ENCODE data around the gene IMMP2L. TPM values are rescaled to one million over a fixed set of nuclear protein-coding genes. Genes with fewer than 3 reads are reported as not detected.
A peak's percentile ranks its signal among the peaks of the same experiment; 100 is the strongest.

The IMMP2L gene
- total RNA-seq, 1 experiment from 2014 or later, result 8.6 TPM

DNA sequence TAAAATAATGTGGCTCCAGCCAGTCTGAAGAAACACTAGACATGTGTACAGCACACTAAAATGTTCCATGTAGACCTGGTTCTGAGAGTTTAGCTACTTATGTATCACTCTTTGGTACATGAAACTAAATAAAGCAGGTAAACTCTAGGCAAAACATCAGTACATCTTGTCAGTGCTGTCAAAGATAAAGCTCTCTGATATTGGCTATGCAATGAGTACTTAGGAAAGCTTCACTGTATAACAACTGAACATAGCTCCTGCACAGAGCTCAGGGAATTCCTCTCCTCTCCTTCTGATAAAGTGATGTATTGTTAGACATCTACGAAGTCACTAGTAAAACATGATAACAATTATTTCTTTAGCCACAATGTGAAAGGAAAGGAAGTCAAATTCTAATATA lies 467.9 kb downstream of the IMMP2L start:
- H3K4me3 ChIP-seq (ENCODE audit: low read length), result no peak overlapping the region
- ChIA-PET POLR2A (ENCODE audit: unreplicated experiment) (no interaction called here), CTCF (interaction anchor here (0.5 kb wide), 1 partner anchor 404 kb away, joined by 5 read pairs; no protein-coding TSS in a partner anchor)
- H3K9ac ChIP-seq (ENCODE audit: low read length), result no peak overlapping the region
- H3K27ac ChIP-seq (ENCODE audit: low read length), result no peak overlapping the region
- DNase-seq, result no peak
- H3K9me3 ChIP-seq (ENCODE audit: low read length), result no peaks in the 10 kb centered on the region
- no peaks in the 10 kb centered on the region for H3K79me2 ChIP-seq (ENCODE audit: low read length)
- intact Hi-C loops (cut with micrococcal nuclease), result loop anchor here (5.0 to 10.0 kb wide), 5 partner anchors 223 to 1090 kb away; partner anchors contain the start of gene IMMP2L
- no peak overlapping the region for H2AFZ ChIP-seq (ENCODE audit: low read length)
- H3K4me2 ChIP-seq (ENCODE audit: low read length), result no peak overlapping the region
- H3K4me1 ChIP-seq (ENCODE audit: insufficient read depth, low read length), result peaks cover 40% of the 10 kb centered on the region
- ATAC-seq, result no peak
- no peaks in the 10 kb centered on the region for H3K9me2 ChIP-seq (replicated peaks; ENCODE audit: low read length)
- no TSS peak for BruUV-seq (replicated peaks)
- H3F3A ChIP-seq (ENCODE audit: low read length, unreplicated experiment), result no peaks in the 10 kb centered on the region
- H3K27me3 ChIP-seq (ENCODE audit: low read length), result no peaks in the 10 kb centered on the region
- H3K36me3 ChIP-seq (ENCODE audit: low read depth, low read length), result no peaks in the 10 kb centered on the region
- no peak for TF ChIP-seq EZH2 (IDR thresholded peaks at IDR 0.05; ENCODE audit: low read length, unreplicated experiment)
- TF ChIP-seq, protein P1, sequence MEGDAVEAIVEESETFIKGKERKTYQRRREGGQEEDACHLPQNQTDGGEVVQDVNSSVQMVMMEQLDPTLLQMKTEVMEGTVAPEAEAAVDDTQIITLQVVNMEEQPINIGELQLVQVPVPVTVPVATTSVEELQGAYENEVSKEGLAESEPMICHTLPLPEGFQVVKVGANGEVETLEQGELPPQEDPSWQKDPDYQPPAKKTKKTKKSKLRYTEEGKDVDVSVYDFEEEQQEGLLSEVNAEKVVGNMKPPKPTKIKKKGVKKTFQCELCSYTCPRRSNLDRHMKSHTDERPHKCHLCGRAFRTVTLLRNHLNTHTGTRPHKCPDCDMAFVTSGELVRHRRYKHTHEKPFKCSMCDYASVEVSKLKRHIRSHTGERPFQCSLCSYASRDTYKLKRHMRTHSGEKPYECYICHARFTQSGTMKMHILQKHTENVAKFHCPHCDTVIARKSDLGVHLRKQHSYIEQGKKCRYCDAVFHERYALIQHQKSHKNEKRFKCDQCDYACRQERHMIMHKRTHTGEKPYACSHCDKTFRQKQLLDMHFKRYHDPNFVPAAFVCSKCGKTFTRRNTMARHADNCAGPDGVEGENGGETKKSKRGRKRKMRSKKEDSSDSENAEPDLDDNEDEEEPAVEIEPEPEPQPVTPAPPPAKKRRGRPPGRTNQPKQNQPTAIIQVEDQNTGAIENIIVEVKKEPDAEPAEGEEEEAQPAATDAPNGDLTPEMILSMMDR (conservative IDR thresholded peaks at IDR 0.05; ENCODE audit: low read depth, low read length), result no peak
- no peak for TF ChIP-seq EZH2phosphoT487 (IDR thresholded peaks at IDR 0.05; ENCODE audit: borderline replicate concordance, low read length)
- H4K20me1 ChIP-seq (ENCODE audit: low read length), result no peaks in the 10 kb centered on the region

DNA sequence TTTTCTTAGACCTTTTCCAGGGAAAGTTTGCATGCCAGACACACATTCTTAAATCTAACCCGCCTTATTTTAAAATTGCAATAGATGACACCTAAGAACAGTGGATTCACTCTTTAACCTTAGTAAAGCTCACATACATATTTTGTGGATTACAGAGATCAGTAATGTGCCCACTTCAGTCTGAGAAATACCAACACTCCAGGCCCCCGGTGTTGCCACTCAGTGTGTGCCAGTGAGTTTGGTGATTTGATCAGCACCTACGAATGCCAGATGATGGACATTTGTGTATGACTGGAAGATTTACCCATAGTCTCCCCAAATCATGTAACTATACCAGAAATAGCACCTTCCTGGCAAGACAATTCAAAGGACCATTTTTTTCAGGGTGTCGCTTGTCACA lies 468.8 kb downstream of the IMMP2L start:
- Histone ChIP-seq H3K9ac (ENCODE audit: low read length) (no peak overlapping the region), H3K4me3 (ENCODE audit: low read length) (no peak overlapping the region), H3K27ac (ENCODE audit: low read length) (no peak overlapping the region), H3K9me3 (ENCODE audit: low read length) (no peaks in the 10 kb centered on the region), H4K20me1 (ENCODE audit: low read length) (no peaks in the 10 kb centered on the region), H2AFZ (ENCODE audit: low read length) (no peak overlapping the region), H3K4me1 (ENCODE audit: insufficient read depth, low read length) (peaks cover 30% of the 10 kb centered on the region), H3K36me3 (ENCODE audit: low read depth, low read length) (no peaks in the 10 kb centered on the region), H3F3A (ENCODE audit: low read length, unreplicated experiment) (no peaks in the 10 kb centered on the region), H3K79me2 (ENCODE audit: low read length) (no peaks in the 10 kb centered on the region), H3K4me2 (ENCODE audit: low read length) (0 out of 2 replicates have a peak overlapping the region, but pooled peaks have one; percentile 31), H3K9me2 (replicated peaks; ENCODE audit: low read length) (no peaks in the 10 kb centered on the region), H3K27me3 (ENCODE audit: low read length) (no peaks in the 10 kb centered on the region)
- CTCF ChIA-PET, result no interaction called here
- TF ChIP-seq, protein P1 (conservative IDR thresholded peaks at IDR 0.05; ENCODE audit: low read depth, low read length), result no peak
- TF ChIP-seq EZH2 (IDR thresholded peaks at IDR 0.05; ENCODE audit: low read length, unreplicated experiment), result no peak
- no peak for TF ChIP-seq EZH2phosphoT487 (IDR thresholded peaks at IDR 0.05; ENCODE audit: borderline replicate concordance, low read length)
- DNase-seq (no peak), ATAC-seq (no peak)
- intact Hi-C loops (cut with micrococcal nuclease), result loop anchor here (5.0 to 10.0 kb wide), 5 partner anchors 224 to 1089 kb away; partner anchors contain the start of gene IMMP2L
- BruUV-seq (replicated peaks), result no TSS peak
- POLR2A ChIA-PET (ENCODE audit: unreplicated experiment), result no interaction called here

DNA sequence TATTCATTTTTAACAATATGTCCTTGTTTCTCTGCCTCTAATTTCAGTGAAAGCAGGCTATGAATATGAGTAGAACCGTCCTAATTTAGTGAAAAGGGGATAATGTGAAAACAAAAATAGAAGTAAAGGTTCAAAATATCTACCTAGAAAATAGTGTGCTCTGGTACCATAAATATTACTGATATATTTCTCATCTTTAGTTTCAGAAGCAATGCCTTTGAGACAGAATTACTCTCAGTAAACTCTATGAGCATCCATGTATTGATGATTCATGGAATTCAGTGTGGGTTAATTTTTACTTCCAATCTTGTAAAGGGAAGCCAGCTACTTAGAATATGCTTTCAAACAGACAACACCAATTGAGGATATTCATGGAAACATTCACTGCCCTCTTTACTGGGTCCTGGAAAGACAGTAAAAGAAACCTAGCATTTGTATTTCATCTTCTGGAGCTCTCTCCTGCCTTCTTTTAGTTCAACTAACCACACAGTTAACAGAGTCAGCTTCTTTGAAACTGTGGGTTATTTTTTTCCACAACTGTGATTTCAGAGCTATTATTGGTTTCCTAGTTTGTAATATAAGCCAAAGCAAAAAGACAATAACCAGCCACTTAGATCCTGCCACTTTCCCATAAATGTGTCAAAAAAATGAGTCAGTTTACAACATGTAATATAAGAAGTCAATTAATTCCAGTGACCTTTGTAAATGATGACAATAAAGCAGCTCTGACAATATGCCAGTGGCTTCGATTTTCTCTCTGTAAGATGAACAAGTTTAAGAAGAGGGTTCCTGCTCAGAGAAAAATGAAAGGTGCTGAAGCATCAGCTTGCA lies 469.7 kb downstream of the IMMP2L start:
- BruUV-seq (replicated peaks), result TSS peak; percentile 25
- H3K79me2 ChIP-seq (ENCODE audit: low read length), result no peaks in the 10 kb centered on the region
- ATAC-seq (peak; percentile 79), DNase-seq (peak; percentile 32)
- H4K20me1 ChIP-seq (ENCODE audit: low read length), result no peaks in the 10 kb centered on the region
- H3K9ac ChIP-seq (ENCODE audit: low read length), result no peak overlapping the region
- no peak overlapping the region for H2AFZ ChIP-seq (ENCODE audit: low read length)
- H3K36me3 ChIP-seq (ENCODE audit: low read depth, low read length), result no peaks in the 10 kb centered on the region
- peaks cover 24% of the 10 kb centered on the region for H3K4me1 ChIP-seq (ENCODE audit: insufficient read depth, low read length)
- peak overlapping the region; percentile 26; the same call in 1 of the 2 replicates for H3K27ac ChIP-seq (ENCODE audit: low read length)
- CTCF ChIA-PET, result interaction anchor here (0.7 kb wide), 1 partner anchor 168 kb away, joined by 4 read pairs; no protein-coding TSS in a partner anchor
- peak overlapping the region; percentile 31 for H3K4me2 ChIP-seq (ENCODE audit: low read length)
- POLR2A ChIA-PET (ENCODE audit: unreplicated experiment), result no interaction called here
- intact Hi-C loops (cut with micrococcal nuclease), result loop anchor here (5.0 to 10.0 kb wide), 5 partner anchors 225 to 1088 kb away; partner anchors contain the start of gene IMMP2L
- H3K27me3 ChIP-seq (ENCODE audit: low read length), result no peaks in the 10 kb centered on the region
- H3F3A ChIP-seq (ENCODE audit: low read length, unreplicated experiment), result no peaks in the 10 kb centered on the region
- H3K9me2 ChIP-seq (replicated peaks; ENCODE audit: low read length), result no peaks in the 10 kb centered on the region
- TF ChIP-seq, protein P1 (conservative IDR thresholded peaks at IDR 0.05; ENCODE audit: low read depth, low read length), result no peak
- TF ChIP-seq EZH2 (IDR thresholded peaks at IDR 0.05; ENCODE audit: low read length, unreplicated experiment), result no peak
- no peak for TF ChIP-seq EZH2phosphoT487 (IDR thresholded peaks at IDR 0.05; ENCODE audit: borderline replicate concordance, low read length)
- no peaks in the 10 kb centered on the region for H3K9me3 ChIP-seq (ENCODE audit: low read length)
- H3K4me3 ChIP-seq (ENCODE audit: low read length), result no peak overlapping the region
